ENCODE measurements around the gene CATSPERB.

GRCh38 chr14:91774140-91775096 lies 42.5 kb upstream of the CATSPERB start:
- TF ChIP-seq CTCF (IDR thresholded peaks at IDR 0.05) (no peak), POLR2A (IDR thresholded peaks at IDR 0.05) (no peak)

Data from body of pancreas (tissue), 4 donors.